SIG-M5 treated with dmso at 0.1 percent for 504 hours (cell line): ENCODE measurements around the gene SLC25A12.

Source experiments
- DNase-seq: peaks from one replicate; lab custom pipeline; 2025; ENCODE audit not compliant: unreplicated experiment; lab: John Stamatoyannopoulos, UW

SLC25A12 gene

GRCh38 chr2:171889333-171889732 is 4.7 kb downstream of the SLC25A12 start:
- DNase-seq: no peak

GRCh38 chr2:171883275-171883893 is 10.7 kb downstream of the SLC25A12 start:
- DNase-seq: no peak

- no peak for DNase-seq
Measured at GRCh38 chr2:171882089-171882769, 11.8 kb downstream of the SLC25A12 start.

GRCh38 chr2:171880774-171881173 is 13.3 kb downstream of the SLC25A12 start:
- no peak for DNase-seq

- DNase-seq: no peak
Measured at GRCh38 chr2:171879865-171880264, 14.2 kb downstream of the SLC25A12 start.

- no peak for DNase-seq
Measured at GRCh38 chr2:171878481-171878993, 15.5 kb downstream of the SLC25A12 start.

- DNase-seq: no peak
Measured at GRCh38 chr2:171874963-171875362, 19.1 kb downstream of the SLC25A12 start.

GRCh38 chr2:171874517-171874916 is 19.5 kb downstream of the SLC25A12 start:
- DNase-seq: no peak

GRCh38 chr2:171864357-171864985 is 29.6 kb downstream of the SLC25A12 start:
- no peak for DNase-seq

- no peak for DNase-seq
Measured at GRCh38 chr2:171862501-171862900, 31.5 kb downstream of the SLC25A12 start.

GRCh38 chr2:171858397-171858958 is 35.6 kb downstream of the SLC25A12 start:
- no peak for DNase-seq

- DNase-seq: no peak
Measured at GRCh38 chr2:171855401-171855800, 38.6 kb downstream of the SLC25A12 start.

- DNase-seq: no peak
Measured at GRCh38 chr2:171852366-171852888, 41.6 kb downstream of the SLC25A12 start.

- DNase-seq: no peak
Measured at GRCh38 chr2:171847627-171848026, 46.4 kb downstream of the SLC25A12 start.

GRCh38 chr2:171846894-171847293 is 47.1 kb downstream of the SLC25A12 start:
- DNase-seq: no peak

GRCh38 chr2:171841996-171842395 is 52.0 kb downstream of the SLC25A12 start:
- no peak for DNase-seq

GRCh38 chr2:171837736-171838135 is 56.3 kb downstream of the SLC25A12 start:
- no peak for DNase-seq

- no peak for DNase-seq
Measured at GRCh38 chr2:171836146-171836910, 57.7 kb downstream of the SLC25A12 start.

- DNase-seq: no peak
Measured at GRCh38 chr2:171835386-171835785, 58.7 kb downstream of the SLC25A12 start.

GRCh38 chr2:171834286-171834685 is 59.8 kb downstream of the SLC25A12 start:
- DNase-seq: no peak

GRCh38 chr2:171832489-171832888 is 61.6 kb downstream of the SLC25A12 start:
- no peak for DNase-seq
